GM23248 (cell line): ENCODE results near the gene LRRC74A. TPM values are rescaled to one million over a fixed set of nuclear protein-coding genes. Genes with fewer than 3 reads are reported as not detected.
A peak's percentile ranks its signal among the peaks of the same experiment; 100 is the strongest.

Experiments
- DNase-seq: peaks from one replicate; pipeline ENCODE4 v3.0.0-alpha.2; 2015
- H2AFZ ChIP-seq: fragments of 200-600 bp; sonication (generic); 2 replicates; pipeline ENCODE4 v1.6.1; 2016; ENCODE audit warnings: antibody characterized with exemption
- H3F3A ChIP-seq: fragments of 200-600 bp; sonication (generic); 2 replicates; pipeline ENCODE4 v1.6.1; 2016; ENCODE audit warnings: mild to moderate bottlenecking, antibody characterized with exemption, mixed run types; ENCODE audit not compliant: insufficient read depth
- H3K27ac ChIP-seq: fragments of 200-600 bp; sonication (generic); 2 replicates; pipeline ENCODE4 v1.5.1; 2016; ENCODE audit warnings: mild to moderate bottlenecking
- H3K27me3 ChIP-seq: fragments of 200-600 bp; sonication (generic); replicated peaks from 2 replicates; pipeline ENCODE4 v1.6.1; 2016; ENCODE audit warnings: mild to moderate bottlenecking; ENCODE audit not compliant: insufficient read depth
- H3K36me3 ChIP-seq: fragments of 200-600 bp; sonication (generic); 2 replicates; pipeline ENCODE4 v1.6.1; 2016; ENCODE audit warnings: low read depth, mild to moderate bottlenecking
- H3K4me1 ChIP-seq: fragments of 200-600 bp; sonication (generic); 2 replicates; pipeline ENCODE4 v1.6.1; 2016; ENCODE audit warnings: mild to moderate bottlenecking; ENCODE audit not compliant: insufficient read depth
- H3K4me2 ChIP-seq: fragments of 200-600 bp; sonication (generic); one replicate; pipeline ENCODE4 v1.6.1; 2016; ENCODE audit warnings: mild to moderate bottlenecking; ENCODE audit not compliant: unreplicated experiment
- H3K4me3 ChIP-seq: fragments of 200-600 bp; sonication (generic); 2 replicates; pipeline ENCODE4 v1.5.1; 2016; ENCODE audit warnings: mild to moderate bottlenecking
- H3K79me2 ChIP-seq: fragments of 200-600 bp; sonication (generic); 2 replicates; pipeline ENCODE4 v1.6.1; 2016; ENCODE audit warnings: mild to moderate bottlenecking; ENCODE audit not compliant: insufficient read depth
- H3K9ac ChIP-seq: fragments of 200-600 bp; sonication (generic); 2 replicates; pipeline ENCODE4 v1.6.1; 2016; ENCODE audit warnings: mild to moderate bottlenecking
- H3K9me2 ChIP-seq: fragments of 200-600 bp; sonication (generic); 2 replicates; pipeline ENCODE4 v1.6.1; 2016; ENCODE audit warnings: mixed run types, mild to moderate bottlenecking, moderate library complexity; ENCODE audit not compliant: insufficient read depth
- H3K9me3 ChIP-seq: fragments of 200-600 bp; sonication (generic); one replicate; pipeline ENCODE4 v1.6.1; 2017; ENCODE audit warnings: low read depth
- H4K20me1 ChIP-seq: fragments of 200-600 bp; sonication (generic); 2 replicates; pipeline ENCODE4 v1.6.0; 2016; ENCODE audit not compliant: insufficient read depth
- EZH2 ChIP-seq: fragments of 200-600 bp; sonication (generic); IDR thresholded peaks from 2 replicates; pipeline ENCODE4 v1.6.1; 2018; ENCODE audit warnings: antibody characterized with exemption, mild to moderate bottlenecking; ENCODE audit not compliant: insufficient read depth, poor library complexity, severe bottlenecking
- EZH2phosphoT487 ChIP-seq: fragments of 200-600 bp; sonication (generic); IDR thresholded peaks from 2 replicates; pipeline ENCODE4 v1.6.1; 2018; ENCODE audit warnings: antibody characterized with exemption, moderate library complexity, mild to moderate bottlenecking, low read depth; ENCODE audit not compliant: insufficient read depth
- WGBS, 2 experiments: methylation state at CpG; one replicate each; pipeline ENCODE4 v1.1.6; 2015 to 2017; ENCODE audit warnings: low lambda C conversion rate in 2 of 2, low coverage in 1 of 2; ENCODE audit errors: missing lambda C conversion rate in 2 of 2; 5-methylcytosine and 5-hydroxymethylcytosine counted together
- in situ Hi-C: fragments of 300-500 bp; cut with MboI; formaldehyde crosslinking; loops from 2 replicates; pipeline ENCODE4 v1.15.0; 2020
- polyA plus RNA-seq: library from polyadenylated mRNA; unstranded; fragments of >200 nt; fragmentation: Nextera tagmentation; extraction: Ambion mirVana; gene quantifications from 2 replicates; pipeline ENCODE4 v1.2.1, GENCODE V29; 2016
- total RNA-seq: library from RNA; depleted of rRNA; stranded (reverse); fragments of >200 nt; shearing (Covaris generic); gene quantifications from 2 replicates; pipeline ENCODE4 v1.2.3, GENCODE V29; 2014; rRNA removed

The LRRC74A gene
- not detected in 2 replicates for total RNA-seq
- polyA plus RNA-seq, result not detected in 2 replicates

DNA sequence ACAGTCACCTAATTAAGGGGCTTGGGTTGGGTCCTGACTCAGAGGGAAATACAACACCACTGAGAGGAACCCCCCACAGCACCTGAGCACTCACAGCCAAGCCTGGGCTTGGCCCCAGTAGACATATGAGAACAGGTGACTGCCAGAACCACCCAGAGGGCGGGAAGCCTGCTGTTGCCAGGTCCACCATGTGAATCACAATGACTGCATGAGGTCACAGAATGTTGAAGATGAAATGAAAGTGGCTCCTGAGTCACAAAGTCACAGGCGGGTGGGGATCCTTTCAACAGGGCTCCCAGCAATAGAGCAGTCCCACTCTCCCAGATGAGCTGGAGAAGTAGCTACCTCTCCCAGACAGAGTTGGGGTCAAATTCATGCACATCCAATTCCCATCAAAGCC is at the start of gene LRRC74A:
Gene LRRC74A (plus strand): TSS at position 287 of the 400 bp plus-strand sequence. CDS start 290 bp downstream, outside the sequence.
- Histone ChIP-seq H3K9me2 (no peaks in the 10 kb centered on the region), H3K36me3 (no peaks in the 10 kb centered on the region), H3K4me1 (no peaks in the 10 kb centered on the region), H3K4me3 (no peak within 1 kb of the TSS), H3K79me2 (no peaks in the 10 kb centered on the region), H3F3A (no peaks in the 10 kb centered on the region), H3K27ac (no peak within 1 kb of the TSS), H4K20me1 (no peaks in the 10 kb centered on the region), H2AFZ (no peak within 1 kb of the TSS), H3K27me3 (no peaks in the 10 kb centered on the region), H3K9me3 (no peaks in the 10 kb centered on the region), H3K9ac (no peak within 1 kb of the TSS), H3K4me2 (no peak within 1 kb of the TSS)
- peak; percentile 17 for DNase-seq
- in situ Hi-C loops, result no loop called here
- TF ChIP-seq EZH2phosphoT487 (no peak), EZH2 (no peak)
- 80 to 88% methylated on average over 2 of the region's 2 CpGs for WGBS, 2 experiments

DNA sequence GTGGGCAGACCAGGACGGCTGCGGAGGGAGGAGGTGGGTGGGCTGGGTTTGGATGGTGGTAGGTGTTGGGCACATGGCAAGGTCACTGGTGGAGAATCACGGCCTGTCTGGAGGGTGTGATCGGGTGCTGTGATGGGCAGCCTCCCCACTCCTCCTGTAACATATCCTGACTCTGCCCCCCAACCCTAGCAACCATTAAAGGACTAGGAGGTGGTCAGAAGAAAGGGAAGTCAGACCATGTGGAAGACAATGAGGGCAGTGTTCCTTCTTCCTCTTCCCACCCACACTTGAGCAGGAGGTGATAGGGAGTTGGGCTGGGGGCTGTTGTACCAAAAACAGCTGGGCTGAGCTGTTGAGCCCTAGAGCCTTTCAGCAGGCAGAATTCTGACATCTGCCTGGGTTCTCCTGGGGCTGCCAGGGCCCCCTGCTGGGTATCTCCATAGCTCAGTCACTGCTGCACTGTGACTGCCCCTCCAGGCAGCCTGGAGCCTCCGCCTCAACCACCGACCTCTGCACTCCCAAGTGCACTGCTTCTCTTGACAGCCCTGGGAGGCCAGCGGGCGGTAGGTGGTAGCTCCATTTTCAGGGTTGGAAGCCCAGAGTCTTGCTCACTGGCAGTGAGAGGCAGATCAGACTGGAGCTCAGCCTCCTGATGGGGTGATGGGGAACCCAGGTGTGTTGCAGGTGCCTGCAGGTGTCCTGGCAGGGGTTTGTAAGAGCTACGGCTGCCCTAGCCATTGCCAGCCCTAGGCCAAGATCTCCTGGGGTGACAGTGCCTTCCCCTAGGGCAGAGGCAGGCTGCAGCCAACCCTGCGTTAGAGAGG is 49.6 kb upstream of the LRRC74A start:
- no peaks in the 10 kb centered on the region for H3K27me3 ChIP-seq
- in situ Hi-C loops, result no loop called here
- H3K79me2 ChIP-seq, result no peaks in the 10 kb centered on the region
- H3F3A ChIP-seq, result no peaks in the 10 kb centered on the region
- no peaks in the 10 kb centered on the region for H3K36me3 ChIP-seq
- H2AFZ ChIP-seq, result no peak overlapping the region
- 85 to 88% methylated on average over 8 to 10 of the region's 10 CpGs for WGBS, 2 experiments
- H4K20me1 ChIP-seq, result no peaks in the 10 kb centered on the region
- no peak for TF ChIP-seq EZH2
- TF ChIP-seq EZH2phosphoT487, result no peak
- H3K9ac ChIP-seq, result no peak overlapping the region
- peaks cover 13% of the 10 kb centered on the region for H3K4me1 ChIP-seq
- no peak overlapping the region for H3K4me2 ChIP-seq
- H3K4me3 ChIP-seq, result no peak overlapping the region
- no peak for DNase-seq
- no peaks in the 10 kb centered on the region for H3K9me2 ChIP-seq
- no peak overlapping the region for H3K27ac ChIP-seq
- no peaks in the 10 kb centered on the region for H3K9me3 ChIP-seq

DNA sequence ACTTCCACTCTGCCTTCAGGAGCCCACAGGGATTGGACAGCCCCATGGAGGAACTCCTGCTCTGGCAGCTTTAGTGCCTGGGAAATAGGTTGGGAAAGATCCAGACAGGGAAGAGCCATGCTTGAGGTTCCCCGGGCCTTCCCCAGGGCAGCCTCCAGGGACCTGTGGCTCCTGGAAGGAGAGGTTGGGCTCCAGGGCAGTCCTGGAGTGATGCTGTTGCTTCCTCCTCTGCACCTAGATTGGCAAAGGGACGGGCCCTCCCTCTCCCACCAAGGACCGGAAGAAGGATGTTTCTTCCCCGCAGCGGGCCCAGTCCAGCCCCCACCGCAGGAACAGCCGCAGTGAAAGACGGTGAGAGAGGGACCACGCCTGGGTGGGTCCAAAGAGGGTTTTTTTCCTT is 48.5 kb upstream of the LRRC74A start:
- H3K4me2 ChIP-seq, result no peak overlapping the region
- in situ Hi-C loops, result no loop called here
- no peaks in the 10 kb centered on the region for H3K36me3 ChIP-seq
- no peaks in the 10 kb centered on the region for H3F3A ChIP-seq
- H3K9me2 ChIP-seq, result no peaks in the 10 kb centered on the region
- no peak overlapping the region for H3K4me3 ChIP-seq
- H3K79me2 ChIP-seq, result no peaks in the 10 kb centered on the region
- no peaks in the 10 kb centered on the region for H4K20me1 ChIP-seq
- no peak overlapping the region for H3K9ac ChIP-seq
- TF ChIP-seq EZH2phosphoT487, result no peak
- TF ChIP-seq EZH2, result no peak
- H2AFZ ChIP-seq, result no peak overlapping the region
- no peak overlapping the region for H3K27ac ChIP-seq
- no peaks in the 10 kb centered on the region for H3K27me3 ChIP-seq
- no peak for DNase-seq
- no peaks in the 10 kb centered on the region for H3K9me3 ChIP-seq
- H3K4me1 ChIP-seq, result peaks cover 13% of the 10 kb centered on the region
- 83 to 95% methylated on average over 8 to 9 of the region's 9 CpGs for WGBS, 2 experiments

DNA sequence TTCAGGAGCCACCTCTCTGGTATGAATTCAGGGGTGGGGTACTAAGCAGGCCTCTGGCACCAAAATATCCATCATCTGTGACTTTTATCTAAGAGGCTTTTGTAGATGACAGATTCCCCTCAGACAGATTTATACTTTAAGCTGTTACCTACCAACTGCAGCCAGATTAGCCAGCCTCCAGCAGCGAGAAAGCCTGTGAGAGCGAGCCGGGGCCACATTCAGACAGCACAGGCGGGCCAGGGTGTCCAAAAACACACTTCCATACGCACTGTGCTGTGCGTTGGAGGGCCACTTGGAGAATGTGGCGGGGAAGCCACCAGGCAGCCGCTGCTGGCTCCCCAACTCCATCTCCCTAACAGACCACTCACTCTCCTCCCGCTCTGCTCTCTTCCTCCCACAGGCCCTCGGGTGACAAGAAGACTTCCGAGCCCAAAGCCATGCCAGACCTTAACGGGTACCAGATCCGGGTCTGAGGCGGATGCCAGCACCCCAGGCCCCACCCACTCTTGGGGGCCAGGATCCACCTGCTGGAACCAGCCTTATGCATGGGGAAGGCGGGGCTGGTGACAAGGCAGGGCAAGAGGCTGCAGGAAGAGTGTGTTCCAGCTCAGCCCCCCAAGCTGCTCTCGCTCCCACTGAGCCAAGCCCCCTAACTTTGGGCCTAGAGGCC is 47.5 kb upstream of the LRRC74A start:
- no peaks in the 10 kb centered on the region for H3K27me3 ChIP-seq
- 72 to 73% methylated on average over 16 of the region's 16 CpGs for WGBS, 2 experiments
- H3K36me3 ChIP-seq, result no peaks in the 10 kb centered on the region
- H3K27ac ChIP-seq, result no peak overlapping the region
- H3K4me2 ChIP-seq, result no peak overlapping the region
- H3K79me2 ChIP-seq, result no peaks in the 10 kb centered on the region
- TF ChIP-seq EZH2phosphoT487, result no peak
- TF ChIP-seq EZH2, result no peak
- no peak overlapping the region for H3K9ac ChIP-seq
- no peaks in the 10 kb centered on the region for H3K9me3 ChIP-seq
- DNase-seq, result no peak
- H3K4me3 ChIP-seq, result no peak overlapping the region
- H2AFZ ChIP-seq, result no peak overlapping the region
- in situ Hi-C loops, result no loop called here
- no peaks in the 10 kb centered on the region for H4K20me1 ChIP-seq
- H3F3A ChIP-seq, result no peaks in the 10 kb centered on the region
- no peaks in the 10 kb centered on the region for H3K9me2 ChIP-seq
- H3K4me1 ChIP-seq, result peaks cover 4% of the 10 kb centered on the region
